Measurements from ENCODE around the gene DMAC2.
"Not testable (repeated sequence)": the region's sequence is repeated elsewhere in the genome, so short reads cannot be mapped to it uniquely, and the experiment has no call there.

Gene DMAC2

GRCh38 chr19:41422456-41422855 lies 17.3 kb downstream of the DMAC2 start:
- no peak for DNase-seq (ENCODE audit: low read depth)

- no peak for DNase-seq (ENCODE audit: low read depth)
Observed at GRCh38 chr19:41421973-41422372, 17.7 kb downstream of the DMAC2 start.

- DNase-seq (ENCODE audit: low read depth), result no peak
Observed at GRCh38 chr19:41421314-41421713, 18.4 kb downstream of the DMAC2 start.

- DNase-seq (ENCODE audit: low read depth), result no peak
Observed at GRCh38 chr19:41420101-41420880, 19.4 kb downstream of the DMAC2 start.

- DNase-seq (ENCODE audit: low read depth), result no peak
Observed at GRCh38 chr19:41416194-41416674, 23.5 kb downstream of the DMAC2 start.

GRCh38 chr19:41415154-41415571 lies 24.5 kb downstream of the DMAC2 start:
- no peak for DNase-seq (ENCODE audit: low read depth)

- no peak for DNase-seq (ENCODE audit: low read depth)
Observed at GRCh38 chr19:41414461-41414860, 25.3 kb downstream of the DMAC2 start.

GRCh38 chr19:41413947-41414346 lies 25.8 kb downstream of the DMAC2 start:
- DNase-seq (ENCODE audit: low read depth), result no peak

GRCh38 chr19:41412953-41413352 lies 26.8 kb downstream of the DMAC2 start:
- no peak for DNase-seq (ENCODE audit: low read depth)

- DNase-seq (ENCODE audit: low read depth), result no peak
Observed at GRCh38 chr19:41411968-41412265, 27.8 kb downstream of the DMAC2 start.

GRCh38 chr19:41411100-41411967 lies 28.4 kb downstream of the DMAC2 start:
- DNase-seq (ENCODE audit: low read depth), result no peak

GRCh38 chr19:41410336-41411054 lies 29.2 kb downstream of the DMAC2 start:
- DNase-seq (ENCODE audit: low read depth), result no peak

- no peak for DNase-seq (ENCODE audit: low read depth)
Observed at GRCh38 chr19:41409288-41409687, 30.4 kb downstream of the DMAC2 start.

GRCh38 chr19:41408846-41409245 lies 30.9 kb downstream of the DMAC2 start:
- DNase-seq (ENCODE audit: low read depth), result not testable (repeated sequence)

GRCh38 chr19:41408256-41408655 lies 31.5 kb downstream of the DMAC2 start:
- no peak for DNase-seq (ENCODE audit: low read depth)

- DNase-seq (ENCODE audit: low read depth), result no peak
Observed at GRCh38 chr19:41407271-41407670, 32.4 kb downstream of the DMAC2 start.

- no peak for DNase-seq (ENCODE audit: low read depth)
Observed at GRCh38 chr19:41405776-41406175, 33.9 kb downstream of the DMAC2 start.

GRCh38 chr19:41403181-41403970 lies 36.3 kb downstream of the DMAC2 start:
- DNase-seq (ENCODE audit: low read depth), result no peak

GRCh38 chr19:41402010-41402409 lies 37.7 kb downstream of the DMAC2 start:
- DNase-seq (ENCODE audit: low read depth), result no peak

- DNase-seq (ENCODE audit: low read depth), result no peak
Observed at GRCh38 chr19:41401483-41401882, 38.2 kb downstream of the DMAC2 start.

GRCh38 chr19:41399525-41399924 lies 40.2 kb downstream of the DMAC2 start:
- DNase-seq (ENCODE audit: low read depth), result no peak

- no peak for DNase-seq (ENCODE audit: low read depth)
Observed at GRCh38 chr19:41399091-41399490, 40.6 kb downstream of the DMAC2 start.

All from stimulated activated CD8-positive, alpha-beta memory T cell treated with anti-CD3 and anti-CD28 coated beads, Interleukin-7, amount 100 ng/mL, for 24 hours (primary cell).